IPS-18c (cell line): ENCODE measurements around the gene CMSS1.

Experiments
- H3K4me3 ChIP-seq: 2 replicates; pipeline ENCODE4 v1.7.0; 2013; ENCODE audit warnings: low read depth, mild to moderate bottlenecking, low read length, moderate library complexity; ENCODE audit not compliant: insufficient read depth
- H3K9me3 ChIP-seq: one replicate; pipeline ENCODE4 v1.6.1; 2013; ENCODE audit warnings: mild to moderate bottlenecking, low read length, moderate library complexity; ENCODE audit not compliant: control insufficient read depth, insufficient read depth

CMSS1 gene

GRCh38 chr3:99928771-99929744, 111.4 kb downstream of the CMSS1 start:
- Histone ChIP-seq H3K4me3 (no peak overlapping the region), H3K9me3 (no peaks in the 10 kb centered on the region)

GRCh38 chr3:99929745-99930139, 112.1 kb downstream of the CMSS1 start:
- no peak overlapping the region for H3K4me3 ChIP-seq
- no peaks in the 10 kb centered on the region for H3K9me3 ChIP-seq

GRCh38 chr3:99931059-99931458, 113.4 kb downstream of the CMSS1 start:
- Histone ChIP-seq H3K9me3 (no peaks in the 10 kb centered on the region), H3K4me3 (no peak overlapping the region)

- Histone ChIP-seq H3K4me3 (no peak overlapping the region), H3K9me3 (no peaks in the 10 kb centered on the region)
Measured at GRCh38 chr3:99933971-99934750, 116.5 kb downstream of the CMSS1 start.

GRCh38 chr3:99934975-99935797, 117.5 kb downstream of the CMSS1 start:
- Histone ChIP-seq H3K9me3 (no peaks in the 10 kb centered on the region), H3K4me3 (no peak overlapping the region)

- Histone ChIP-seq H3K9me3 (no peaks in the 10 kb centered on the region), H3K4me3 (no peak overlapping the region)
Measured at GRCh38 chr3:99938270-99938911, 120.7 kb downstream of the CMSS1 start.

GRCh38 chr3:99939876-99940275, 122.2 kb downstream of the CMSS1 start:
- Histone ChIP-seq H3K4me3 (no peak overlapping the region), H3K9me3 (no peaks in the 10 kb centered on the region)

GRCh38 chr3:99940350-99940749, 122.7 kb downstream of the CMSS1 start:
- H3K9me3 ChIP-seq, result no peaks in the 10 kb centered on the region
- H3K4me3 ChIP-seq, result no peak overlapping the region

GRCh38 chr3:99941211-99941610, 123.5 kb downstream of the CMSS1 start:
- H3K9me3 ChIP-seq, result no peaks in the 10 kb centered on the region
- no peak overlapping the region for H3K4me3 ChIP-seq

- Histone ChIP-seq H3K9me3 (no peaks in the 10 kb centered on the region), H3K4me3 (no peak overlapping the region)
Measured at GRCh38 chr3:99943931-99944761, 126.5 kb downstream of the CMSS1 start.

- H3K9me3 ChIP-seq, result no peaks in the 10 kb centered on the region
Measured at GRCh38 chr3:99945328-99945995, 127.8 kb downstream of the CMSS1 start.

GRCh38 chr3:99947356-99947755, 129.7 kb downstream of the CMSS1 start:
- Histone ChIP-seq H3K9me3 (no peaks in the 10 kb centered on the region), H3K4me3 (no peak overlapping the region)

More at GRCh38 chr3:99945328-99945995, 127.8 kb downstream of the CMSS1 start:
- H3K4me3 ChIP-seq, result no peak overlapping the region

GRCh38 chr3:99948467-99949089, 130.9 kb downstream of the CMSS1 start:
- no peak overlapping the region for H3K4me3 ChIP-seq
- no peaks in the 10 kb centered on the region for H3K9me3 ChIP-seq

GRCh38 chr3:99949956-99950670, 132.5 kb downstream of the CMSS1 start:
- H3K4me3 ChIP-seq, result no peak overlapping the region
- H3K9me3 ChIP-seq, result no peaks in the 10 kb centered on the region

- Histone ChIP-seq H3K4me3 (no peak overlapping the region), H3K9me3 (no peaks in the 10 kb centered on the region)
Measured at GRCh38 chr3:99950921-99951320, 133.3 kb downstream of the CMSS1 start.
